GM19324 (cell line): ENCODE results near the gene ECI1.
A peak's percentile ranks its signal among the peaks of the same experiment; 100 is the strongest.
"Not testable (repeated sequence)": the region's sequence is repeated elsewhere in the genome, so short reads cannot be mapped to it uniquely, and the experiment has no call there.

Experiments
- ATAC-seq: cut with Tn5 transposase; IDR thresholded peaks from one replicate; pipeline ENCODE4 v1.9.1; 2021; ENCODE audit warnings: mild to moderate bottlenecking, moderate library complexity; ENCODE audit not compliant: unreplicated experiment, low FRiP score

ECI1 gene

DNA sequence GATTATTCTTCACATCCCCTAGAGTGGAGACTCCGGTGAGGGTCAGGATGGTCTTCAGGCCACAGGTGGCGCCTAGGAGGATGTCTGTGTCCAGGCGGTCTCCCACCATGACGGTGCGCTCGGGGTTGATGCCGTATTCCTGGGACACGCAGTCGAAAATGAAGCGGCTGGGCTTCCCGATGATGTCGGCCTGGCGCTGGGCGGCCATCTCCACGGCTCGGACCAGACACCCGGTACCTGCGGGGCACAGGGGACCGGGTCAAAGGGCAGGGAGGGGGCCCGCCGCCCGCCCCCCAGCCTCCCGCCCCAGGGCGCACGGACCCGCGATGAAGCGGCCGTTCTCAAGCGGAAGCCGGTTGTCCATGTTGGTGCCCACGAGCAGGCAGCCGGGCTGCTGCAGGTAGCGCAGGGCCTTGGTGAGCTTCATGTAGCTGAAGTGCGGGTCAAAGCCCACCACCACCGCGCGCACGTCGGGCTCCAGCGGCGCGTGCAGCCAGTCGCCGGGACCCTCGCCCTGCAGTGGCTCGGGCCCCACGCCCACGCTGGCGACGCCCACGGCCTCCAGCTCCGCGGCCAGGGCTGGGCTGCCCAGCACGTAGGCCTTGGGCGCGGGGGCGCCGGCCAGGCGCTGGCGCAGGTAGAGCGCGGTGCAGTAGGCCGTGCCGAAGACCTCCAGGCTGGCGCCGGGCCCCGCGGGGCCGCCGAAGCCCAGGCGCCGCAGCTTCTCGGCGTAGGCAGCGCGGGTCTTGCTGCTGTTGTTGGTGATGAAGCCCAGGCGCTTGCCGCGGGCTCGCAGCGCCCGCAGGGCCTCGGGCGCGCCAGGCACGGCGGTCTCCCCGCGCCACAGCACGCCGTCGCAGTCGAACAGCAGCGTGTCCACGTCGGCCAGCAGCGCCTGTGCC, 37.3 kb downstream of the ECI1 start:
- peak; percentile 13 for ATAC-seq

GRCh38 chr16:2212362-2213324, 38.7 kb downstream of the ECI1 start:
- no peak for ATAC-seq

- no peak for ATAC-seq
Measured at GRCh38 chr16:2211923-2212347, 39.5 kb downstream of the ECI1 start.

DNA sequence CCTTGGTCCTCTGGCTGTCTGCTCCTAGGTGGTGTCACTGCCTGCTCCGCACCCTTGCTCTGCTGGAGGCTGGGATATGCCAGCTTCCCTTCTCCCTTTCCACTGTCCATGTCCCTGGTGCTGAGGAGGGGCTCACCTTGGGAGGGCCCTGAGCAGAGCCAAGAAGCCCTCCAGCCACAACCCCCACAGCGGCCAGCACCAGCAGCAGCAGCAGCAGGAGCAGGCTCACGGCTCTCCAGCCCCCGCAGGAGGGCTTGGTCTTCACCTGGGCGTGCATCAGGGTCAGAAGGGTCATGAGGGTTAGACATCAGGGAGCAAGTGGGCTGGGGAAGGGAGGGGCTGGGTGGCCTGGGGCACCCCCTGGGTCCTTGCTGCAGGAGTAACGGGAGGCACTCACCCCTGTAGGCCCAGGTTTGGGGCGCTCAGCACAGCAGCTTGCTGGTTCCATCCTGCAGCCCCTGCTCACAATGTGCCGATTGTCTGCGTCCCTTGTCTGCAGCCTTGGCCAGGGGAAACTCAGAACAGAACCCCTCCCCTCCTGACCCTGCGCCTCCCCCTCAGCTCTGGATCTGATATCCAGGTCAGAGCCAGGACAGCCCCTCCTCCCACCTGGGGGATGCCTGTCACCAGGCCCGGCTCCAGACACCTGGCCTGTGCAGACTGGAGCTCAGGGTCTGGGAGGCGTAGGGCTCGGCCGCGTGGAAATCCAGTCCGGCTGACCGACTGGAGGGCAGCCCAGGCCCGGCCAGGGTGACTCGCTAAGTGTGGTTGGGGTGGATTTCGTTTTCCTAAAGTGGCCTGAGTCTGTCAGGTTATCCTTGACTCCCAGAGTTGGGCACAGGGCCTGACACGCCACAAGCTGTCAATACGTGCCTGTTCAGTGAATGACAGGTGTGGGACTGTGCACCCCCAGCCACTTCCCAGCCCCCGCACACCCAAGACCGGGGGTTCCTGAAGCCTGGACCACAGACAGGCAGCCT, 40.7 kb downstream of the ECI1 start, which contains the start of gene BRICD5:
Gene BRICD5 (minus strand): TSS at position 478 of the 980 bp plus-strand sequence. CDS start 30 bp downstream, at position 448.
- ATAC-seq = no peak

GRCh38 chr16:2210009-2210332, 41.4 kb downstream of the ECI1 start:
- no peak for ATAC-seq

- ATAC-seq = no peak
Measured at GRCh38 chr16:2209258-2210008, 42.0 kb downstream of the ECI1 start.

- ATAC-seq = no peak
Measured at GRCh38 chr16:2208772-2209171, 42.6 kb downstream of the ECI1 start.

DNA sequence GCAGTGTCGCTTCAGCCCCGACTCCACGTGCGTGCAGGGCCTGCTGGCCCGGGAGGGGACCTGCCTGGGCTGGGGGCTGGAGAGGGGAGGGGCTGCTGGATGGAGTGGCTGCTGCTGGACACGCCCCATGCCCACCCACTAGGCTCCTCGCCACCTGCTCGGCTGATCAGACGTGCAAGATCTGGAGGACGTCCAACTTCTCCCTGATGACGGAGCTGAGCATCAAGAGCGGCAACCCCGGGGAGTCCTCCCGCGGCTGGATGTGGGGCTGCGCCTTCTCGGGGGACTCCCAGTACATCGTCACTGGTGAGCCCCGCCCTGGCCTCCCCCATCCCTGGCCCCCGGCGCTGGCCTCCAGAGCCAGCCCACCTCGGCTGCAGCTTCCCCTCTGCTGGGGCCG, 43.1 kb downstream of the ECI1 start:
- no peak for ATAC-seq

- ATAC-seq = no peak
Measured at GRCh38 chr16:2207872-2208271, 43.5 kb downstream of the ECI1 start.

DNA sequence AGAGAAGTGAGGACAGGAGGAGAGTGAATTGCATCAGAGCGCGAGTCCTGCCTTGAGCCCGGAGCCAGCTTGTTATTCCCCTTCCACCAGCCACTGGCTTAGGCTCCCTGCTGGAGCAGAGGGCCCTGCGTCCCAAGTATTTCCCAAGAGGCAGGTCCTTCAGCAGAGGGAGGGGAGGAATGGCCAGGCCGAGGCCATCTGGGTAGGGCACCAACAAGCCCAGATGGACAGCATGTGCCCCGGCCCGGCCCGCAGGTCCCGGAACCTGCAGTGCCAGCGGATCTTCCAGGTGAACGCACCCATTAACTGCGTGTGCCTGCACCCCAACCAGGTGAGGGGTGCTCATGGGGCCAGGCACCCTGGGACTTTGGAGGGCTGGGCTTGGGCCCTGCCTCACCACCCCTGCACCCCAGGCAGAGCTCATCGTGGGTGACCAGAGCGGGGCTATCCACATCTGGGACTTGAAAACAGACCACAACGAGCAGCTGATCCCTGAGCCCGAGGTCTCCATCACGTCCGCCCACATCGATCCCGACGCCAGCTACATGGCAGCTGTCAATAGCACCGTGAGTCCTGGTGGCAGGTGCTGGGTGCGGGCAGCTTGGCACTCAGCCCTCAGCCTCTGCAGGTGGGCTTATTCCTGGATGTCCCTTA, 44.5 kb downstream of the ECI1 start:
- ATAC-seq = no peak

DNA sequence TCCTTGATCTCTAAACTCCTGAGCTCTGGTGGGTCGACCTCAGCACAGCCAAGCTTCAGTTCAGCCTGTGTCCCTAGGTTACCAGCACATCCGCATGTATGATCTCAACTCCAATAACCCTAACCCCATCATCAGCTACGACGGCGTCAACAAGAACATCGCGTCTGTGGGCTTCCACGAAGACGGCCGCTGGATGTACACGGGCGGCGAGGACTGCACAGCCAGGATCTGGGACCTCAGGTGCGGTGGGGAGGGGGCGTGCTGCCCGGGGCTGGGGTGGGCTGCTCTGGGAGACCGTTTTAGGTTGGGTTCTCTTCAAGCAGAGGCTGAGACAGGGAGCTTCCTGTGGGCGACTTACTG, 45.0 kb downstream of the ECI1 start:
- ATAC-seq = no peak

- ATAC-seq = no peak
Measured at GRCh38 chr16:2205967-2206313, 45.4 kb downstream of the ECI1 start.

GRCh38 chr16:2205104-2205966, 46.1 kb downstream of the ECI1 start, which contains the start of gene MLST8:
Gene MLST8 (plus strand): TSS chr16:2205454. CDS start chr16:2206086, 632 bp downstream.
- ATAC-seq = peak; percentile 81

GRCh38 chr16:2204416-2205103, 46.8 kb downstream of the ECI1 start:
- ATAC-seq = no peak

DNA sequence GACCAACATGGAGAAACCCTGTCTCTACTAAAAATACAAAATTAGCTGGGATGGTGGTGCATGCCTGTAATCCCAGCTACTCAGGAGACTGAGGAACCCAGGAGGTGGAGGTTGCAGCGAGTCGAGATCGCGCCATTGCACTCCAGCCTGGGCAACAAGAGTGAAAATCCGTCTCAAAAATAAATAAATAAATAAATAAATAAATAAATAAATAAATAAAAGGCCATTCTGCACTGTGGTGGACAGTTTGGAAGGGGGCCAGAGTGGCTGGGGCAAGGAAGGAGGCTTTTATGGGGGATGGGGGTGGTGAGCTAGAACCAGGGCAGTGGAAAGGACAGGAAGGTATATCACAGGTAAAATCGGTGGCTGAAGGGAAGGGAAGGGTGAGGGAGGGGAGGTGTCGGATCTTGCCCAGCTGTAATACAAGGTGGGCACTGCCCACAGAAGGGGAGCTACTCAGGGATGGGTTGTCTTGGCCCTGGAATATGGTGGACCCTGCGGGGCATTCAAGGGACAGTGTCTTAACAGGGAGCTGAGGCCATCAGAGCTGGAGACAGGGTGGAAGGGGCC, 48.2 kb downstream of the ECI1 start:
- ATAC-seq = not testable (repeated sequence)

GRCh38 chr16:2200313-2200712, 51.1 kb downstream of the ECI1 start:
- no peak for ATAC-seq

DNA sequence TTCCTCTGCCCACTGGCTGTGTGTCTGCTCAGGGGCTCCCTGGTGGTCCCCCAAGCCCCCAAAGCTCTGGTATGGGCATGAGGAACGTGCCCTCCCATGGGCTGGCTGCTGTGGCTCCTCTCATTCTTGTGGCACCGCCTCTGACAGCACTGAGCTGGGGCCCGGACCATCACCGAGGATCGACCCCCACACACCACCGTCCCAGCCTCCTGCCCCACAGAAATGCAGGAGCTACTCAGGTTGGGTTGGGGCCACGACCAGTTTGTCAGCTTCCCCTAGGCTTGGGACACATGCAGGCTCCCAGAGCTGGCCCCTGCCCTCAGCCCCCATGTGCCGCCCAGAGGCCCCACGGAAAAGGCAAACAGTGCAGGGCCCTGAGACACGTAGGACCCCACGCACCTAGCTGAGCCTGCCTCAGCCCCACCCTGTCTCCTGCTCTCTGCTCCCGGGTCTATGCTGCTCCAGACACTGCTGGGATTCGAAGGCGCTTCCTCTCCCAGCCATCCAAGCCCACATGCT, 51.7 kb downstream of the ECI1 start:
- ATAC-seq = no peak
